ENCODE measurements around the gene MAN2A2. TPM values are rescaled to one million over a fixed set of nuclear protein-coding genes. Genes with fewer than 3 reads are reported as not detected.

MAN2A2 gene
- polyA plus RNA-seq, 3 donors, result 6.6 to 318 (median 7.3) TPM

- no peak for TF ChIP-seq CTCF (IDR thresholded peaks at IDR 0.05)
- no peaks in the 10 kb centered on the region for H3K9me3 ChIP-seq (replicated peaks in 1 of 2; ENCODE audit: control insufficient read depth in 1 of 2, insufficient read depth in 1 of 2, low read length in 2 of 2)
- H3K36me3 Mint-ChIP-seq, result no peaks in the 10 kb centered on the region
- H2AFZ ChIP-seq (ENCODE audit: insufficient read depth, low read depth, low read length, poor library complexity, severe bottlenecking), result peak overlapping the region; percentile 84
- WGBS (ENCODE audit: insufficient coverage), result 35% methylated on average over 12 of the region's 21 CpGs
- intact Hi-C loops (cut with micrococcal nuclease), result loop anchor here (2.0 to 5.0 kb wide), 3 partner anchors 13 to 32 kb away; no protein-coding TSS in a partner anchor
- H3K36me3 ChIP-seq (replicated peaks in 1 of 2; ENCODE audit: control insufficient read depth in 1 of 2, insufficient read depth in 2 of 2, low read length in 2 of 2), result peaks cover 0 to 2% of the 10 kb centered on the region in 2 donors
- no peaks in the 10 kb centered on the region for H3K27me3 Mint-ChIP-seq (ENCODE audit: low read depth in 3 of 3)
- H3K4me3 ChIP-seq (replicated peaks in 1 of 3; ENCODE audit: low read depth in 2 of 3, low read length in 3 of 3), result peak overlapping the region; percentile 46 to 81 (median 66)
- H3K4me1 Mint-ChIP-seq, result peaks cover 35% of the 10 kb centered on the region
- H3K4me2 ChIP-seq (replicated peaks; ENCODE audit: extremely low read depth, low read length, poor library complexity, severe bottlenecking), result peak overlapping the region; percentile 98
- DNase-seq, result peak in 2 of 3 donors; percentile 24 to 29
- no peaks in the 10 kb centered on the region for H3K9me3 Mint-ChIP-seq
- H3K4me1 ChIP-seq (ENCODE audit: control insufficient read depth in 1 of 2, insufficient read depth in 2 of 2, low read length in 2 of 2), result peaks cover 47 to 61% of the 10 kb centered on the region in 2 donors
- H3K4me3 Mint-ChIP-seq, result peak overlapping the region; percentile 83 to 93
- no peaks in the 10 kb centered on the region for H3K27me3 ChIP-seq (ENCODE audit: control insufficient read depth in 2 of 2, insufficient read depth in 2 of 2, low read length in 2 of 2)
- H3K27ac ChIP-seq (ENCODE audit: low read depth in 1 of 2, low read length in 2 of 2), result peak overlapping the region; percentile 88 to 96
- H3K27ac Mint-ChIP-seq, result peak overlapping the region; percentile 95 to 97 (median 97)
- peak overlapping the region; percentile 76 for H3K9ac ChIP-seq (ENCODE audit: insufficient read depth, low read length, poor library complexity, severe bottlenecking)
- no peaks in the 10 kb centered on the region for H4K20me1 ChIP-seq (ENCODE audit: insufficient read depth, low read length)
- peaks cover 20% of the 10 kb centered on the region for H3K79me2 ChIP-seq (ENCODE audit: insufficient read depth, low read length)
Measured at GRCh38 chr15:90929246-90930019, 26.3 kb downstream of the MAN2A2 start.

GRCh38 chr15:90930861-90931574 is 27.9 kb downstream of the MAN2A2 start:
- peak overlapping the region in 1 of 3 experiments; percentile 81 for H3K4me3 ChIP-seq (replicated peaks in 1 of 3; ENCODE audit: low read depth in 2 of 3, low read length in 3 of 3)
- no peak for TF ChIP-seq CTCF (IDR thresholded peaks at IDR 0.05)
- H3K9ac ChIP-seq (ENCODE audit: insufficient read depth, low read length, poor library complexity, severe bottlenecking), result peak overlapping the region; percentile 76
- H3K36me3 Mint-ChIP-seq, result peaks cover under 1 to 1% of the 10 kb centered on the region in 2 donors
- H3K27me3 ChIP-seq (ENCODE audit: control insufficient read depth in 2 of 2, insufficient read depth in 2 of 2, low read length in 2 of 2), result no peaks in the 10 kb centered on the region
- peaks cover 29% of the 10 kb centered on the region for H3K79me2 ChIP-seq (ENCODE audit: insufficient read depth, low read length)
- H3K27ac Mint-ChIP-seq, result peak overlapping the region; percentile 95 to 97 (median 97)
- WGBS (ENCODE audit: insufficient coverage), result 77% methylated on average over 14 of the region's 15 CpGs
- H3K27me3 Mint-ChIP-seq (ENCODE audit: low read depth in 3 of 3), result peaks cover 0 to under 1% (median 0%) of the 10 kb centered on the region in 3 donors
- H3K36me3 ChIP-seq (replicated peaks in 1 of 2; ENCODE audit: control insufficient read depth in 1 of 2, insufficient read depth in 2 of 2, low read length in 2 of 2), result no peaks in the 10 kb centered on the region
- H3K4me2 ChIP-seq (replicated peaks; ENCODE audit: extremely low read depth, low read length, poor library complexity, severe bottlenecking), result peak overlapping the region; percentile 98
- peak in 2 of 3 donors; percentile 14 to 50 for DNase-seq
- H3K9me3 ChIP-seq (replicated peaks in 1 of 2; ENCODE audit: control insufficient read depth in 1 of 2, insufficient read depth in 1 of 2, low read length in 2 of 2), result no peaks in the 10 kb centered on the region
- H3K4me1 ChIP-seq (ENCODE audit: control insufficient read depth in 1 of 2, insufficient read depth in 2 of 2, low read length in 2 of 2), result peaks cover 59 to 77% of the 10 kb centered on the region in 2 donors
- H3K9me3 Mint-ChIP-seq, result no peaks in the 10 kb centered on the region
- no peaks in the 10 kb centered on the region for H4K20me1 ChIP-seq (ENCODE audit: insufficient read depth, low read length)
- H2AFZ ChIP-seq (ENCODE audit: insufficient read depth, low read depth, low read length, poor library complexity, severe bottlenecking), result peak overlapping the region; percentile 88
- H3K4me3 Mint-ChIP-seq, result peak overlapping the region; percentile 88 to 97
- H3K27ac ChIP-seq (ENCODE audit: low read depth in 1 of 2, low read length in 2 of 2), result peak overlapping the region; percentile 88 to 96
- intact Hi-C loops (cut with micrococcal nuclease), result loop anchor here in 1 of 2 donors (2.0 to 5.0 kb wide), 2 partner anchors 14 to 34 kb away; no protein-coding TSS in a partner anchor
- H3K4me1 Mint-ChIP-seq, result peaks cover 45% of the 10 kb centered on the region
